ENCODE data around the gene C4orf50.

Gene C4orf50

DNA sequence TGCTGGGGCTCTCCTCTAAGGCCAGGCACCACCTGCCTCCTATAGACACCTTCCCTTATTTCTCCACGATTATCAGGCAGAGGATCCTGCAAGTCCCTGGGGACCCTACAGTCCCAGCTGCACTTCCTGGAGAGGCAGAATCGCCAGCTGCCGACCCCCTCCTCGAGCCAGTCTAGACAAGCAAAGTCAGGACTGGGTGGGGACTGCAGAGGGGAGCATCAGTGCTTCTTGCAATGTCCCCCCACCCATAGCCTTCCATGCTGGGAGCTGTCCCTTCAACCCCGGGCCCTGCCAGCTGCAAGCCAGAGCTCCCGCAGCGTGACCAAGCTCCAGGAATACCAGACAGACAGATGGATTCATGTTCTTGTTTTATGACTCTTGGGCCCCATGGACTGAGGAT lies 124.0 kb downstream of the C4orf50 start:
- no peak for DNase-seq (ENCODE audit: low read depth in 2 of 3, low spot score in 1 of 3)

GRCh38 chr4:5893591-5893990 lies 124.6 kb downstream of the C4orf50 start:
- no peak for DNase-seq (ENCODE audit: low read depth in 2 of 3, low spot score in 1 of 3)

GRCh38 chr4:5893004-5893580 lies 125.1 kb downstream of the C4orf50 start, which contains the start of gene CRMP1:
TSS of gene CRMP1 (minus strand) at chr4:5893086. CDS start at chr4:5892969, 117 bp downstream.
- DNase-seq (ENCODE audit: low read depth in 2 of 3, low spot score in 1 of 3) = no peak

DNA sequence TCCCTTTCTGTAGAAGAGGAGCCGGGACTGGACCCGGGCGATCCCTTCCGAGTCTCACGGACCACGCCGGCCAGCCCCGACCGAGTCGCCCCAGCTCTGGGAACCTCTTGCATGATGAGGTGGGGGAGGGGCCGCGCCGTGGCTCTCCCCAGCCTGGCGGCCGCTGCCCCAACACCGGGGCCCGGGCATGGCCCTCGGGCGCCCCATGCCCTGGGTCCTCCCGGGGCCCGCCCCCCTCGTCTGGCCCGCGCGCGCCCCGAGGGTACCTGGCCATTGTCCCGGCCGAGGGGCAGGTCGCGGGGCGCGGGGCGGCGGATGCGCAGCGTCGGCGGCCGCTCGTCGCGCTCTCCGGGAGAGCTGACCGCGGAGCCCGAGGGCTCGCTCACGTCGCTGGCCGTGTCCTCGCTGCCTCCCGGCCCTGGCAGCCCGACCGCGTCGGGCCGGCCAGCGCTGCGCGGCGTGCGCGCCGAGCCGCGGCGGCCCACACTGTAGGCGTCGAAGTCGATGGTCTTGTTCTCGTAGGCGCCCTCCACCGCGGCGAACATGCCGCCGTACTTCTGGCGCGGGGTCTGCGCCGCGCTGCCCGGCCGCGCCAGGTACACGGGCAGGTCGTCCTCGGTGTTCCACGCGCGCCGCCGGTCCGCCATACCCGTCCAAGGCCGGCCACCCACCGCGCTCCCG lies 125.8 kb downstream of the C4orf50 start:
- no peak for DNase-seq (ENCODE audit: low read depth in 2 of 3, low spot score in 1 of 3)

DNA sequence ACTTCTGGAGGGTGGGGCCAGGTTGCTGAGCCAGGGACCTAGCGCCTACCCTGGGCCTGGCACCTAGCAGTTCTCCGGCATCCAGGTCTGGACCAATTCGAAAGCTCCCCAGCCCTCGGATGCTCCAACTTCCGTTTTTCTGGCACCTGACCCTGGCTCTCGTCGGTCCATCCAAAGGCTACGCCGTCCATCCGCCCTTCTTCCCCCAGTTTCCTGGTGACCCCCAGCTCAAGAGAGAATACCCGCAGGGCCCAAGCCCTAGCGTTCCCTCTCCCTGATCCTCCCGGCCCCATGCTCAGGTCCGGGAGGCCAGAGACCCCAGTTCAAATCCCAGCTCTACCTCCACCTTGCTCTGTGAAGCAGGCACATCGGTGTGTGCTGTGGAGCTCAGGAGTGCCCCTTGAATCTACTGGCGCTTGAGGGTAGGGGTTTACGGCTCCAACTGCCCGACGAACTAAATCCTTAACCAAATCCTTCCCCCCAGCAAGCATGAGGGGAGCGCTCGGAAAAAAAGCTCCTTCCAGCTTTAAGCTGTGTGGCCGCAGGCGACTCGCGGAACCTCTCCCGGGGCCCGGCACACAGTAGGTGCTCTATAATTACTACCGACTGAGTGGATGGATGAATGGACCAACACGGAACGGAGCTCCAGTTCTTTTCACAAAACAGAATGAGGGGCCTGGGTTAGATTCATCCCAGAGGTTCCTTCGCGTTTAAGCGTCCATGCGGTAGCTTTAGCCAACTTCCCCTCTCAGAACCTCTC lies 126.5 kb downstream of the C4orf50 start:
- DNase-seq (ENCODE audit: low read depth in 2 of 3, low spot score in 1 of 3) = no peak

- no peak for DNase-seq (ENCODE audit: low read depth in 2 of 3, low spot score in 1 of 3)
These were observed 128.0 kb downstream of the C4orf50 start for GRCh38 chr4:5890063-5890727.

DNA sequence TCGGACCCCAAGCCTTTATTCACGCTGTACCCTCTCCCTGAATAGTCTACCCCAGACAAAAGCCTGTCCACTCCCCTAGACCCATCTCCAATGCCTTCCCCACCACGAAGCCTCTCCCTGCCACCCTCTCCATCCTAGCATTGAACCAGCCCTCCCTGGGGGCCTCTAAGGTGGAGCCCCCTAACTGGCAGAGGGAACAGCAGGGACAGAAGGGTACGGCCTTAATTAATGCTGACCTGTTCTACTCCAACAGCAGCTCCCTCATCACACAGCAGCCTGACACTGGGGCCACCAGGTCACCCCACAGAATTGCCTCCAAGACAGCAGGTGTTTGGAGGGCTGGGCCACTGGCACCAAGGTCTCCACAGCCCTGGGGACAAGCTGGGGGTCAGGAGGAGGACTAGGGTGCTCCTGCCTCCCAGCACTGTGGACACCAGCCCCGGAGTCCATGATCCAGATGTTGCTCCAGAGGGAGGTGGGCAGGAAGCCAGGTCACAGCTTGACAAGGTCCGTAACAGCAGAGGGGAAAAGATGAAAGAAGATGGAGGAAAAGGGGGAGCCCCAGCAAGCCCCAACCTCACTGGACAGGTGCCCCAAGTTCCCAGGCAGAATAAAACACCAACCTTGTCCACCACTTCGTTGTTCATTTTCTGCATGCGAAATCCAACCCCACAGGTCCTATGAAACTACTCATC lies 129.1 kb downstream of the C4orf50 start:
- no peak for DNase-seq (ENCODE audit: low read depth in 2 of 3, low spot score in 1 of 3)

DNA sequence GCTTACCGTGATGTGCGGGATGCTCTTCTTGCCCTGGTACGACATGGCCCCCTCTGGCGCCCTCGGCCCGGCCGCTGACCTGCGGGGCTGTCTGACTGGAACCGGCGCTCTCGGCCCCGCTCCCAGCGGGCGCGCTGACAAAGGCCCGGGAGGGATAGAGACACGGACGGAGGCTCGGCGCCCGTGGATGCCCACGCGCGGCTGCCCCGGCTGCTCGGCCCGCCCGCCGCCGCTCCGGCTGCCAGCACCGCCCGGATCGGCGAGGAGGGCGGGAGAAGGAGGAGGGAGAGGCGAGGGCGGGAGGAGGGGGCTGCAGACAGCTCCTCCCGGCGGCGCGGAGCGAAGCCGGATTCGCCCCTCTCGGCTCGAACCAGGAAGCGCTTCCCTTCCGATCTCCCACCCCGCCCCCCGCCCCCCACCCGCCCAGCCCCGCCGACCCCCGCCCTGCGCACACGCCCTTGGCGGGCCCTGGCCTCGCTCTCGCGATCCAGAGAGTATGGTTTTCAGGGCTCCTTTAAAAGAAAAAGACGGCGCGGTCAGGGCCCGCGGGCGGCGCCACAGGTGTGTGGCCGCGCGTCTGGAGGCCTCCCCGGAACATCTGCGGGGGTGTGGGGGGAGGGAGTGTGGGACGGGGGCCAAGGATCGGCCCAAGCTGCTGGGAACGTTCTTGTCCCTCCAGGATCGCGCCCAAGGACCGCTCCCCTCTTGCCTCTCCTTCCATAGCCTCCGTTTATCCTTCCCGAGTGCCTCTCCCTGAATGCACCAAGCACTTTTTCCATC lies 129.8 kb downstream of the C4orf50 start:
- no peak for DNase-seq (ENCODE audit: low read depth in 2 of 3, low spot score in 1 of 3)

DNA sequence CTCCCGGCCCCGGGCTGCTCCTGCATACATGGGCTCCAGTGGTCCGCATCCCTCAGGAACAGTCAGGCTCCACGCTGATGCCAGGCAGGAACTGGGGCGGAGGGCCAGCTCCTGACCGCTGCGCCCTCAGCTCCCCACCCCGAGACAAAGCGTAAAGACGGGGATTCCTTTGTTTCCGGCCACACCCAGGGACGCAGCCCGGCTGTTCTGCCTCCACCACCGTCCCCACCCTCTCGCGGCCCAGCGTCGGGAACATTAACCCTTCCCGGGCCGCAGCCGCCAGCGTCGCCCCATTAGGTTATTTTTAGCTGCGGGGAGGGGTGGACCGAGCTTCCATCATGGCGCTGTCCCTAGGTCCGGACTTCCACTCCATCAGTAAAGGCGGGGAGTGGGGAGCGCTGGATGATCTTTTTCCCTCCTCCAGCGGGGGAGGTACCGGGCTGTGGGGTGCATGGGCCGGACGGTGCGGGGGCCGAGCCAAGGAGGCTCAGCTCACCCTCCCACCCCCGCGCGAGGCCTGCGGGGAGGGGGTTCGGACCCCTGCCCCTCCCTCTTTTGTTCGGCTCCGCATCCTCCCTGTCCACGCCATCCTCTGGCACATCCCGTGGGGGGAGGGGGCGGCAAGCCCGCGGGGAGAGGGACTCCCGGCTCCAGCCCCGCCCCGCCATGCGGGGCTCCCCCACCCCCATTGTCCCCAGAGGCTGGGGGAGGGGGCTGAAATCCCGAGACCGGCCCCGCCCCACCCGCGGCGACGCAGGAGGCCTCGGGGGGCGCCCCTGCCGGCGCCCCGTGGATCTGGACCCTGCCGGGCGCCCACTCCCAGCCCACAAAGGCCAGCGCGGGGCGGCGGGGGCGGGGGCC lies 130.6 kb downstream of the C4orf50 start:
- no peak for DNase-seq (ENCODE audit: low read depth in 2 of 3, low spot score in 1 of 3)

DNA sequence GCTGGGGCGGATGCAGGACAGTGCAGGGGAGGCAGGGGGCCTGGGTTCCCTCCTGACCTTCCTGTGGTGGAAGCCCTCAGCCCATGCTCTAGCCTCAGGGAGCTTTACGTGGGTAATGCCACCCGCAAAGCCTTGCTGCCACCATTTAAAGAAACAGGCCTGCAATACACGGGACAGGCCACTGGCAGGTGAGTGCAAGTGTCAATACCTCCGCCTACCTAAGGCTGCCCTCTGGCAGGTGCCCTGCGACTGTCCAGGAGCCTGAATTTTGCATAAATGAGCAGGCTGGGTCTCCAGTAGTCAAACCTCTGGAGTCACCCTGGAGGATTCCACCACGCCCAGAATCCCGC lies 131.2 kb downstream of the C4orf50 start:
- DNase-seq (ENCODE audit: low read depth in 2 of 3, low spot score in 1 of 3) = no peak

GRCh38 chr4:5885733-5886132 lies 132.5 kb downstream of the C4orf50 start:
- DNase-seq (ENCODE audit: low read depth in 2 of 3, low spot score in 1 of 3) = no peak

- DNase-seq (ENCODE audit: low read depth in 2 of 3, low spot score in 1 of 3) = no peak
These were observed 133.4 kb downstream of the C4orf50 start for GRCh38 chr4:5884796-5885195.

GRCh38 chr4:5883916-5884315 lies 134.3 kb downstream of the C4orf50 start:
- no peak for DNase-seq (ENCODE audit: low read depth in 2 of 3, low spot score in 1 of 3)

DNA sequence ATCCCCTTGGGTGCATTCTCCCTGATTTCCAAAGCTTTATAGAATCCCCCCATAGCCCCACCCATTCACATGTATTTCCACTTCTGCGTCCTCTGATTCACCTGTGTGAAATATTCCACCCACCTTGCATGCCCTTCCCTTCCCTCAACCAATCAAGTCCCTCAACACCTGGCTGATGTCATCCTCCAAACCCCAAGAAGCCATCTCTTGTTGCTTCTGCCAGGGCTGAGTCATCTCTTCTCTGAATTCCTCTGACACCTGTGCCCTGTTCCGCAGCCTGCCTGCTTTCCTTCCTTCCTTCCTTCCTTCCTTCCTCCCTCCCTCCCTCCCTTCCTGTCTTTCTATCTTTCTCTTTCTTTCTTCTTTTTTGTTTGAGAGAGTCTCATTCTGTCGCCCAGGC lies 135.3 kb downstream of the C4orf50 start:
- DNase-seq (ENCODE audit: low read depth in 2 of 3, low spot score in 1 of 3) = no peak

- no peak for DNase-seq (ENCODE audit: low read depth in 2 of 3, low spot score in 1 of 3)
These were observed 136.9 kb downstream of the C4orf50 start for GRCh38 chr4:5881340-5881739.

DNA sequence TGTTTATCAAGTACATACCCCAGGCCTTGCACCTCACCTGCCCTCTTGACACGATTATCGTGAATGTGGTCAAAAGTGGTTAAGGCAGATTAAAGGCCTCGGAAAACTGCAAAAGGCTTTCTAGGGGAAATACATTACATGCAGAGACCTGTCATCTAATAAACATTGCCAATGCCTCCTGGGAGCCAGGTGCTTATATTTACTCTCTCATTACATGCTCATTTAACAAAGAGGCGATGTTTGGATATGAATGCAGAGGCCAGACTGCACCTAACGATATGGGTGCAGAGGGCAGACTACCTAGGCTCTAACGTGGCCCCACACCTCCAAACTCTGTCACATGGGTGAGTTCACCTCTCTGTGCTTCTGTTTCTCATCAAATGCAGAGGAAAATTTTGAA lies 139.9 kb downstream of the C4orf50 start:
- no peak for DNase-seq (ENCODE audit: low read depth in 2 of 3, low spot score in 1 of 3)

DNA sequence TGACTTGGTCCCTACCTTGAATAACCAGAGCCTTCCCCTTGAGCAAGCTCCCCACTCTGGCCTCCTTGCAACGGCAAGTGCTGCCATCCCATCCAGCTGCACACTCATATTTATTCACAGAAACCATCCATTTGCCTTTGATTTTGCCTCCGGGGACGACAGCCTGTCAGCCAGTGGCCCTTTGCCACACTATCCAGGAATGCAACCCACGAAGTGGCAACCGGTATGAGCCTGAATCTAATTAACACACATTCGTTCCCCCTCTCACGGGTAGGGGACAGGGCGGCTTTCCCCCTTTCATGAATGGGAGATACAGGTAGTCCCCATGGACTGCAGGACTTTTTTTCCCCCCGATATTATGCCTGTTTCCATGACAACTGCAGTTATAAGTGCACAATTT lies 140.8 kb downstream of the C4orf50 start:
- no peak for DNase-seq (ENCODE audit: low read depth in 2 of 3, low spot score in 1 of 3)

- DNase-seq (ENCODE audit: low read depth in 2 of 3, low spot score in 1 of 3) = no peak
These were observed 143.3 kb downstream of the C4orf50 start for GRCh38 chr4:5874811-5875449.

- no peak for DNase-seq (ENCODE audit: low read depth in 2 of 3, low spot score in 1 of 3)
These were observed 147.5 kb downstream of the C4orf50 start for GRCh38 chr4:5870701-5871100.

All from stimulated activated CD4-positive, alpha-beta T cell treated with anti-CD3 and anti-CD28 coated beads, Interleukin-12 subunit alpha, Interleukin-12 subunit beta, amount 100 ng/mL, for 48 hours (primary cell).